Gastroesophageal sphincter (tissue), 4 donors: ENCODE measurements around the gene IRF5. TPM values are rescaled to one million over a fixed set of nuclear protein-coding genes. Genes with fewer than 3 reads are reported as not detected.
A peak's percentile ranks its signal among the peaks of the same experiment; 100 is the strongest.

Experiments used
- ATAC-seq: fragments of 150-250 bp; one replicate; pipeline ENCODE4 v1.9.1; 2016; ENCODE audit warnings: mild to moderate bottlenecking, moderate library complexity
- H3K27ac ChIP-seq, 4 donors: fragments of 200-600 bp; sonication (generic) in 3 of 4; 1 replicate in 3 of 4; 2 replicates in 1 of 4; pipeline ENCODE4 v1.5.1; 2016 to 2019
- H3K27me3 ChIP-seq: fragments of 200-600 bp; sonication (generic); one replicate; pipeline ENCODE4 v1.5.1; 2019
- H3K36me3 ChIP-seq, 2 donors: fragments of 200-600 bp; sonication (generic); one replicate each; pipeline ENCODE4 v1.5.1; 2019; ENCODE audit warnings: control low read depth in 1 of 2
- H3K4me1 ChIP-seq, 3 donors: fragments of 200-600 bp; sonication (generic); 1 replicate in 2 of 3; 2 replicates in 1 of 3; pipeline ENCODE4 v1.5.1; 2016 to 2019; ENCODE audit warnings: control low read depth in 2 of 3
- H3K4me3 ChIP-seq, 2 donors: fragments of 200-600 bp; sonication (generic); one replicate each; pipeline ENCODE4 v1.5.1; 2019; ENCODE audit warnings: mild to moderate bottlenecking in 1 of 2, moderate library complexity in 1 of 2
- H3K9me3 ChIP-seq, 3 donors: fragments of 200-600 bp; sonication (generic); one replicate each; pipeline ENCODE4 v1.5.1; 2017 to 2019; ENCODE audit warnings: control low read depth in 2 of 3
- EP300 ChIP-seq: sonication (generic); formaldehyde crosslinking; IDR thresholded peaks from one replicate; pipeline ENCODE4 v1.6.1; 2017; ENCODE audit warnings: antibody characterized with exemption, mild to moderate bottlenecking
- POLR2A ChIP-seq, 2 donors: fragments of 450-650 bp; IDR thresholded peaks; one replicate each; pipeline ENCODE4 v1.6.1; 2017; ENCODE audit warnings: antibody characterized with exemption in 2 of 2, mild to moderate bottlenecking in 2 of 2, moderate library complexity in 1 of 2
- POLR2AphosphoS5 ChIP-seq: sonication (generic); formaldehyde crosslinking; IDR thresholded peaks from one replicate; pipeline ENCODE4 v1.6.1; 2017; ENCODE audit warnings: antibody characterized with exemption
- WGBS, 2 donors: methylation state at CpG; one replicate each; pipeline ENCODE4 v1.1.5; 2018; ENCODE audit warnings: low coverage in 1 of 2; 5-methylcytosine and 5-hydroxymethylcytosine counted together
- total RNA-seq, 4 donors: library from RNA; depleted of rRNA; stranded (reverse); fragments of >200 nt; gene quantifications; one replicate each; pipeline ENCODE4 v1.1.0, GENCODE V29; 2016
- TF ChIP-seq, protein P1 (sequence below), 4 experiments: fragments of 200-600 bp in 2 of 4; fragments of 450-650 bp in 2 of 4; sonication (generic) in 1 of 4; IDR thresholded peaks; one replicate each; pipeline ENCODE4 v1.5.1; 2017 to 2019; ENCODE audit warnings: antibody characterized with exemption in 4 of 4, mild to moderate bottlenecking in 2 of 4, moderate library complexity in 2 of 4

Gene IRF5
- total RNA-seq, 4 donors from 2014 or later: 6.6 to 10.1 (median 8.2) TPM

DNA sequence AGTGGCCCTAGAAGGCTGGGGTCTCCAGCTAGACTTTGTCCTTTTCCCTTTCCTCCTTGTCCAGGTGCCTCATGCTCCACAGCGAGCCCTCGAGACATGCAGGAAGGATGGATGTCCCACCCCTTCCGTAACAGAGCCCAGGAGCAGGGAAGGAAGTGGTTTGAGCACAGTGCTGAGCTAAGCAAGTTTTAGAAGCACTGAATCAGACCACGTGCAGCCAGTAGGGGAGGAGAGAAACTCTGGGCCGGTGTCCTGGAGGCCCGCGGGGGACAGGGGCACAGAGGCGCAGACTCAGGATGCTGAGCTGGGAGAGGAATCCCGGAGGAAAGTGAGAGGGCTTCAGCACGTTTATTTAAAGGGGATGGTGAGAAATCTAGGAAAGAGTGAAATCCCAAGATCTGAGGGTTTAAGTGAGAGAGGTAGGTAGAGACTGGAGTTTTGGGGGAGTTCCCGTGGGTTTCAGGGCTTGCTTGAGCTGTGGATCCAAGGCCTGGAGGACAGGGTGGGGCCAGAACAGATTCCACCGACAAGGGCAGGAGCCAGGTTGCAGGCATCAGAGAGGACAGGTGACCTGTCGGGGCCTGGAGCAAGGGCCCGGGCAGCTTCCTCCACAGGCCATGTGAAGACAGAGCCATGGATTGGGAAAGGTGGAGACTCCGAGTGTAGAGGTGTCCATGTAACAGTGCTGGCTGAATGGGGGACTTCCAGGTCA lies 4.4 kb upstream of the IRF5 start:
- no peak for ATAC-seq
- Histone ChIP-seq H3K27me3 (peaks cover 62% of the 10 kb centered on the region), H3K4me1 (peaks cover 0 to 11% (median 3%) of the 10 kb centered on the region in 3 donors), H3K9me3 (no peaks in the 10 kb centered on the region), H3K36me3 (no peaks in the 10 kb centered on the region), H3K27ac (peak overlapping the region in 1 of 4 donors; percentile 14), H3K4me3 (no peak overlapping the region)
- no peak for TF ChIP-seq EP300
- 33 to 54% methylated on average over 8 to 10 of the region's 15 CpGs for WGBS, 2 donors

DNA sequence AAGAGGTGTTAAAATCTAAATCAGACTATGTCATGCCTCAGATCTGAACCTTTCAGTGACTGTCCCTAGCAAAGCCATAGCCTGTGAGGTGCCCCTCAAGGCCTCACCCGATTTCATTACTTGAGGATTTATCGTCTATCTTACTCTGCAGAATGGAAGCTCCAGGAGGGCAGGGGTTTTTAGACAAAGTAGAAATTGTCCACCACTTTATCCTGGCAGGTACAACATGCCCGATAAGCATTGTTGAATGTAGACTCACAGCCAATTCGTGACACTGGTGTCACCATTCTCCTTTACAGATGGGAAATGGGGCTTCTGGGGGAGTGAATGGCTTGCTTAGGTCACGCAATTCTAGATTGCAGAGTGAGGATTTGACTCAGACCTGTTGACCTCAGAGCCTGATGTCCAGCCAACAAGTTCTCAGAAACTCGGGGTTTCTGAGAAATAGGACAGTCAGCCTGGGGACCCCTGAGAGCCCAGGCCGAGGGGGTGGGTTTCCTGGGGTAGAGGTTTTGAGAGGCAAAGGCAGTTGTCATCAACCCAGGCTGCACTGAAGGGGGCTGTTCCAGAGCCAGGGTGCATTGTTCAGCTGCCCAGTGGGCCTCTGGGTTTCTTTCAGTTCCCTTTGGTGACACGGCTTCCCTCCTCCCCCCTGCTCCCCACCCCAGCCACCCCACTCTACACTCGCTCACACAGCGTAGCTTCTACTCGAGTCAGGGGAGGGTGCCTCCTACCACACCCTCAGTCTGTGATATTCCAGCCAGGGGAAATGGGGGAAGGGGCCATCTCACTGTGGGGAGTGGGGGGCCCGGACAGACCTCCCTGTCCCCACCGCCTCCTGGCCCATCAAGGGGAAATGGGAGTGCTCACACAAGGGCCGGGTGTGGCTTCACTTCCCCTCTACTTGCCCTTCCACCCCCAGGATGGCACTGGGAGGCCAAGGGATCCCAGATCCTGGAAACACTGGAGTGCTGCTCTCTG lies 3.1 kb upstream of the IRF5 start:
- TF ChIP-seq POLR2AphosphoS5: no peak
- TF ChIP-seq EP300: no peak
- TF ChIP-seq, protein P1, sequence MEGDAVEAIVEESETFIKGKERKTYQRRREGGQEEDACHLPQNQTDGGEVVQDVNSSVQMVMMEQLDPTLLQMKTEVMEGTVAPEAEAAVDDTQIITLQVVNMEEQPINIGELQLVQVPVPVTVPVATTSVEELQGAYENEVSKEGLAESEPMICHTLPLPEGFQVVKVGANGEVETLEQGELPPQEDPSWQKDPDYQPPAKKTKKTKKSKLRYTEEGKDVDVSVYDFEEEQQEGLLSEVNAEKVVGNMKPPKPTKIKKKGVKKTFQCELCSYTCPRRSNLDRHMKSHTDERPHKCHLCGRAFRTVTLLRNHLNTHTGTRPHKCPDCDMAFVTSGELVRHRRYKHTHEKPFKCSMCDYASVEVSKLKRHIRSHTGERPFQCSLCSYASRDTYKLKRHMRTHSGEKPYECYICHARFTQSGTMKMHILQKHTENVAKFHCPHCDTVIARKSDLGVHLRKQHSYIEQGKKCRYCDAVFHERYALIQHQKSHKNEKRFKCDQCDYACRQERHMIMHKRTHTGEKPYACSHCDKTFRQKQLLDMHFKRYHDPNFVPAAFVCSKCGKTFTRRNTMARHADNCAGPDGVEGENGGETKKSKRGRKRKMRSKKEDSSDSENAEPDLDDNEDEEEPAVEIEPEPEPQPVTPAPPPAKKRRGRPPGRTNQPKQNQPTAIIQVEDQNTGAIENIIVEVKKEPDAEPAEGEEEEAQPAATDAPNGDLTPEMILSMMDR (IDR thresholded peaks at IDR 0.05): no peak
- TF ChIP-seq POLR2A (IDR thresholded peaks at IDR 0.05): no peak
- peaks cover 0 to 21% (median 10%) of the 10 kb centered on the region in 3 donors for H3K4me1 ChIP-seq
- WGBS, 2 donors: 78 to 87% methylated on average over 4 to 5 of the region's 14 CpGs
- H3K9me3 ChIP-seq: no peaks in the 10 kb centered on the region
- no peaks in the 10 kb centered on the region for H3K36me3 ChIP-seq
- peaks cover 62% of the 10 kb centered on the region for H3K27me3 ChIP-seq
- ATAC-seq: peak; percentile 24
- H3K27ac ChIP-seq: peak overlapping the region in 1 of 4 donors; percentile 6
- H3K4me3 ChIP-seq: no peak overlapping the region

DNA sequence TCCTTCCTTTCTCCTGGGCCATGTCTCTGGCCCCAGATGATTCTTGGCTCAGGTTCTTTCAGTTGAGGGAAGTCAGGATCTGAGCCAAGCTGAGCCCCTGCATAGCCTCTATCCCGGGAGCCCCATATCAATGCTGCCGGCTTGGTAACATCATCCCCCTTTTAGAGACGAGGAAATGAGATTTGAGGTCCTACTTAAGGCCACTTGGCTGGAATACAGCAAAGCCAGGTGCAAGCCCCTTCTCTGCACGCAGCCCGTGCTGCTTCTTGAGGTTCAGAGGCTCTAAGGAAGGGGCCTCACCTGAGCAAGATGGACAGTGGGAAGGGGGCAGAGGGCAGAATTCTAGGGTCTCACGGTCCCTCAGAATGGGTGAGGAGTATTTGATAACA lies 2.4 kb upstream of the IRF5 start:
- 45 to 100% methylated on average over 1 to 4 of the region's 6 CpGs for WGBS, 2 donors
- Histone ChIP-seq H3K36me3 (no peaks in the 10 kb centered on the region), H3K4me3 (no peak overlapping the region), H3K27ac (peak overlapping the region in 1 of 4 donors; percentile 6), H3K9me3 (no peaks in the 10 kb centered on the region), H3K4me1 (peaks cover 0 to 21% (median 10%) of the 10 kb centered on the region in 3 donors), H3K27me3 (peaks cover 65% of the 10 kb centered on the region)
- TF ChIP-seq, protein P1 (IDR thresholded peaks at IDR 0.05): no peak
- no peak for TF ChIP-seq POLR2A (IDR thresholded peaks at IDR 0.05)
- TF ChIP-seq EP300: no peak
- TF ChIP-seq POLR2AphosphoS5: no peak
- ATAC-seq: no peak

DNA sequence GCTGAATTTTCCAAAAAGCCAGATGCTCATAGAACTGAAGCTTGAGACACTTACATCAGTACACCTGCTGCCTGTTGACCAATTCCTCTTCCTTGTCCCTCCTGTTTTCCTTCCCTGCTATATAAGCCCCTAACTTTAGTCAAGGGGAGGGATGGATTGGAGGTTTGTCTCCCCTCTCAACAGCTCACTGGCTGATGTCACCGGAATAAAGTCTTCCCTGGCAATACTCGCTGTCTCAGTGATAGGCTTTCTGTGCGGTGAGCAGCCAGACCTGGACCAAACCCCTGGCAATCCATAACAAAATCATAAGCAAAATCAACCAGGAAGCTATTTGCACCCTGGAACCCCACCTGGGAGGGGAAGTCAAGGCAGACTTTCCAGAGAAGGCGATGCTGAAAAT lies 929 bp upstream of the IRF5 start:
- WGBS, 2 donors: 90% methylated on average over 2 of the region's 4 CpGs; no CpG with 5 or more reads in 1 of the 2 donors
- H3K27ac ChIP-seq: no peak overlapping the region
- no peak for ATAC-seq
- TF ChIP-seq EP300 (no peak), POLR2AphosphoS5 (no peak), POLR2A (IDR thresholded peaks at IDR 0.05) (no peak)
- TF ChIP-seq, protein P1 (IDR thresholded peaks at IDR 0.05): no peak
- H3K27me3 ChIP-seq: peaks cover 79% of the 10 kb centered on the region
- no peaks in the 10 kb centered on the region for H3K9me3 ChIP-seq
- H3K36me3 ChIP-seq: no peaks in the 10 kb centered on the region
- H3K4me1 ChIP-seq: peaks cover 0 to 21% (median 10%) of the 10 kb centered on the region in 3 donors
- H3K4me3 ChIP-seq: no peak overlapping the region

DNA sequence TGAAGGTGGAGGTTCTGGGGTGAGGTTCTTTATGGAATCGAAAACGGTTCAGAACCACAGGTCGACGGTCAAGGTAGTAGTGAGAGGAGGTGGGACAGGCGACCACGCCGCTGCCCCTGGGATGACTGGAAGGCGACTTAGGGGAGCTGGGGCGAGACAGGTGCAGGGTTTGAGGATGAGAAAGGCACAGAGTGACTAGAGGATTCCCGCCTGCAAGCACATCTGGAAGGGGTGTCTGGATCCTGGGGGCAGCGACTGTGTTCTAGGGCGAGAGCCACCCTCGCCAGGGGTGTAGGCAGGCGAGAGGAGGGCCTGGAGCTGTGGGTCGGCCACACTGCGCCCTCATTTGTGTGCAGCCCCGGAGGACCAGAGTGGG lies 468 bp upstream of the IRF5 start:
- no peak for TF ChIP-seq POLR2AphosphoS5
- no peak for TF ChIP-seq POLR2A (IDR thresholded peaks at IDR 0.05)
- TF ChIP-seq, protein P1 (IDR thresholded peaks at IDR 0.05): no peak
- no peak for TF ChIP-seq EP300
- peaks cover 83% of the 10 kb centered on the region for H3K27me3 ChIP-seq
- no peak for ATAC-seq
- WGBS, 2 donors: 51% methylated on average over 9 of the region's 17 CpGs; no CpG with 5 or more reads in 1 of the 2 donors
- no peaks in the 10 kb centered on the region for H3K9me3 ChIP-seq
- peak overlapping the region in 1 of 2 donors; percentile 58 for H3K4me3 ChIP-seq
- peaks cover 0 to 21% (median 10%) of the 10 kb centered on the region in 3 donors for H3K4me1 ChIP-seq
- H3K36me3 ChIP-seq: no peaks in the 10 kb centered on the region
- peak overlapping the region in 2 of 4 donors; percentile 17 to 73 for H3K27ac ChIP-seq
